ENCODE results near the gene AOPEP.

DNA sequence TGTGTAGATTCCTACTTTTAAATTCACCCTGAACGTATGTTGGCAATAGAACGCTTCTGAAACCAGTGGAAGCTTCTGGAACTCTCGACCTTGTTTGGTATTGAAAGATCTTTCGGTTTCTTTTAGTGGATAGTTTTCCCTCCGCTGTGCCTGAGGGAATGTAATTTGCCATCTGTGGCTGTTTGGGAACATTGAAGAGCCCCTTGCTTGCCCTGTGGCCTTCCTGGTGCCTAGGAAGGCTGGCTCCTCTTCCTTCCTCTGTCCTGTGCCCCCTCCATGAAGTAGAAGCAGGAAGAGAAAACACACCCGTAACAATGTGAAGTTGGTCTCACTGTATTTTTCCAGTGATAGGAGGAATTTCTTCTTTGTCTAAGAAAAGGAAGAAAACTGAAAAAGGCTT, 274.3 kb downstream of the AOPEP start:
- TF ChIP-seq, protein P1, sequence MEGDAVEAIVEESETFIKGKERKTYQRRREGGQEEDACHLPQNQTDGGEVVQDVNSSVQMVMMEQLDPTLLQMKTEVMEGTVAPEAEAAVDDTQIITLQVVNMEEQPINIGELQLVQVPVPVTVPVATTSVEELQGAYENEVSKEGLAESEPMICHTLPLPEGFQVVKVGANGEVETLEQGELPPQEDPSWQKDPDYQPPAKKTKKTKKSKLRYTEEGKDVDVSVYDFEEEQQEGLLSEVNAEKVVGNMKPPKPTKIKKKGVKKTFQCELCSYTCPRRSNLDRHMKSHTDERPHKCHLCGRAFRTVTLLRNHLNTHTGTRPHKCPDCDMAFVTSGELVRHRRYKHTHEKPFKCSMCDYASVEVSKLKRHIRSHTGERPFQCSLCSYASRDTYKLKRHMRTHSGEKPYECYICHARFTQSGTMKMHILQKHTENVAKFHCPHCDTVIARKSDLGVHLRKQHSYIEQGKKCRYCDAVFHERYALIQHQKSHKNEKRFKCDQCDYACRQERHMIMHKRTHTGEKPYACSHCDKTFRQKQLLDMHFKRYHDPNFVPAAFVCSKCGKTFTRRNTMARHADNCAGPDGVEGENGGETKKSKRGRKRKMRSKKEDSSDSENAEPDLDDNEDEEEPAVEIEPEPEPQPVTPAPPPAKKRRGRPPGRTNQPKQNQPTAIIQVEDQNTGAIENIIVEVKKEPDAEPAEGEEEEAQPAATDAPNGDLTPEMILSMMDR (IDR thresholded peaks at IDR 0.05) = no peak
- no peak for TF ChIP-seq POLR2A (IDR thresholded peaks at IDR 0.05)
